ENCODE data around the gene ARHGAP25.

GRCh38 chr2:68767996-68768395, 33.4 kb downstream of the ARHGAP25 start:
- TF ChIP-seq EZH2 (IDR thresholded peaks at IDR 0.05; ENCODE audit: borderline replicate concordance, low read depth, low read length, severe bottlenecking) (no peak), POLR2A (IDR thresholded peaks at IDR 0.05; ENCODE audit: low read depth, low read length) (no peak), CTCF (IDR thresholded peaks at IDR 0.05; ENCODE audit: extremely low read depth in 1 of 2, insufficient read depth in 1 of 2, low read depth in 1 of 2, low read length in 2 of 2) (no peak), MYC (IDR thresholded peaks at IDR 0.05; ENCODE audit: low read depth, low read length) (no peak), POLR2AphosphoS5 (IDR thresholded peaks at IDR 0.05; ENCODE audit: insufficient read depth, low read depth, low read length) (no peak), MAX (IDR thresholded peaks at IDR 0.05; ENCODE audit: insufficient read depth, insufficient read length) (no peak), FOS (IDR thresholded peaks at IDR 0.05; ENCODE audit: borderline replicate concordance, insufficient read depth, low read length) (no peak)

Measured in endothelial cell of umbilical vein (primary cell).